GM21526 (cell line): Measurements from ENCODE around the gene PTCHD1.

Experiments used
- ATAC-seq: cut with Tn5 transposase; IDR thresholded peaks from one replicate; pipeline ENCODE4 v1.9.1; 2021; ENCODE audit warnings: moderate library complexity; ENCODE audit not compliant: unreplicated experiment, low FRiP score

The PTCHD1 gene

GRCh38 chrX:23334848-23335599, at the start of gene PTCHD1:
Gene PTCHD1 (plus strand): TSS chrX:23334849. CDS start chrX:23334876, 27 bp downstream.
- ATAC-seq: no peak

- no peak for ATAC-seq
Observed at GRCh38 chrX:23286731-23287130, 47.9 kb upstream of the PTCHD1 start.

GRCh38 chrX:23287191-23287725, 47.4 kb upstream of the PTCHD1 start:
- no peak for ATAC-seq

DNA sequence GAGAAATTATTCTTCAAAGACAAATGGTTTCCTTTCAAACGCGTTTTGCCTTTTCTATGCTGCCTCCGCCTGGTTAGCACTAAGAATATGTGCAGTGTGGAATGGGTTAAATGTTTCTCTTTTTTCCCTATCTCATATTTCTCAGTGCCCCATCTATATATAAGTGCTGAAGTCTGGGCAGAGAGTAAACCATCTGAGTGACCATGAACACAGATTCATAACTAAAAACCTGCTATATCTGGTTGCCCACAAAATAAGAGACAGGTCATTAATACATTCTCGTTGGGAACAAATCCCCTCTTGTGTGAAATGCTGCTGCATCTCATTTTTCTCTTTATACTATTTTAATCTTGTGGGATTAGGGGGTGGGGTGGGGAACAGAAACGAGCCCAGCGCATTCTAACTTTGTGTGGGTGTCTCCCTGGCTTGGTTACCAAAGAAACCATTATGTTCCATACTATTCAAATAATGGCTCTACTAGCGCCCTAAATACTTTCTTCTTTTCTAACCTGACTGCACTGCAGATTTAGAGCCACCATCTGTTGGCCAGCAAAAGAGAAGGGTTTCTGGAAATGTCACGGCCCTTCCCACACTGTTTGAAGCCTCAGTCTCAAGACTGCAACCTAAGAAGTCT, 42.2 kb upstream of the PTCHD1 start:
- ATAC-seq: no peak

DNA sequence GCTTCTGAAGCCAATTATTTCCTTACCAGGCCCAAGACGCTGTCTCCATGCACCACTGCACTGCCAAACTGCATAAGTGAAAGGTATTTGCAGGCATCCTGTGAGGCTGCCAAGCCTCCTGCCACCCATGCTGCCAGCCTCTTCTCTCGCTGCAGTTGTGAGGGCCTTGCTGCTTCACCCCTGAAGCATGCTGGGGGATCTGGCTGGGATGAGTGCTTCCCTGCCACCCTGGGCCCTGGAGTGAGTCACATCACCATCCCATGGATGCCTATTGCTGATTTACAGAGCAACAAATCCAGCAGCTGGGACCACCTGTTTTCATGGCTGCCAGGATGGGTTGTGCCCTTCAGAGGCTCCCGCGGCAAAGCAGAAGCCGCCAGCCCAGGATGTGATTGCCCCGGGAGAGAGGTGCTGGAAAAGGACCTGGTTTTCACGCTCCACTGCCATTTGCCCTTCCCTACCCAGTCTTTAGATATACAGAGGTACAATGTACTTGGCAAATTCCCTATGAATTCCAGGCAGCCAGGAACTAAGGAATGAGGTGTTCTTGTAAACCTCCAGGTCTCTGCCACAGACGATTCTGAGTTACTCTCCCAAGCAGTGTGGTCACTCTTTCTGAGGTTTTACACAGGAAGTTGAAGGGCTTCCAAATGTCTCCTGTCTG, 41.5 kb upstream of the PTCHD1 start:
- ATAC-seq: no peak

- no peak for ATAC-seq
Observed at GRCh38 chrX:23304881-23305280, 29.8 kb upstream of the PTCHD1 start.

GRCh38 chrX:23311731-23312130, 22.9 kb upstream of the PTCHD1 start:
- ATAC-seq: no peak

- no peak for ATAC-seq
Observed at GRCh38 chrX:23312136-23312535, 22.5 kb upstream of the PTCHD1 start.

DNA sequence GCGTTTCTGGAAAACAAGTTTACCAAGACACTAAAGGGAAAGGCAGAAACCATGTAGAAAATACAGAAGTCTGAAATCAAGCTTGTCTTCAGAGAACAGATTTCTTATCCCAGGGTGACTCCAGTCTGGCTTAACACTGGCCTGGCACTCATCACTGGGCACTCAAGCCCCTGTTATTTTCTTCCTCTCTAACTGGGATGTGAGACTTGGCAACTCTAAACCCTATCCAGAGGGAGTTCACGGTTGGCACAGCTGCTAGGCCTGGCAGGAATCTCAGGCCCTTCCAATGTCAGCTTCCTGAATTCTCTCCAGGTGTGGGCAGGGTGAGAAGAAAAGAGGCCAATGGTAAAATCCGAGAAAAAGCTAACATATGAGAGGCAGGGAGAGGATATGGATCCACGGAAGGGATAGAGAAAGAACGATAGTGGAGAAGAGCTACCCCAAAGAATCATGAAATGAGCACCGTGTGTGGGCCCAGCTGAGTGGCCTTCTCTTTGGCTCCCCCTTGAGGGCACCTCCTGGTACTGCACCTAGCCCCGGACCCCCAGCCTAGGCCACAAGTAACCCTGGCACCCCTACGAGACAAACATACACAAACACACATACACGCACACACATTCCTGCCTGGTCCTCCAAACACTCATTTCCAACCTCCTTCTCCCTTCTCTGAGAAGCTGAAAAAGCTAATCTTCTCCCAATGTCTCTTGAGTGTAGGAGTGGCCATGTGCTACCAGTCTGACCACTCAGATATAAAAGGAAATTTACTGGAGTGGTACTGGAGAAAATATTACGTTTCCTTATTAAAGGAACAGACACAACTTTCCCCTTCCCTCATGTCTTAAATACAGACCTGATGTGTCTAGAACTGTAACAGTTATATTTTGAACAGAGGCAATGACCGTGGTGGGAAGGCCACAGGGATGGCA, 16.6 kb upstream of the PTCHD1 start:
- ATAC-seq: peak; percentile 89

DNA sequence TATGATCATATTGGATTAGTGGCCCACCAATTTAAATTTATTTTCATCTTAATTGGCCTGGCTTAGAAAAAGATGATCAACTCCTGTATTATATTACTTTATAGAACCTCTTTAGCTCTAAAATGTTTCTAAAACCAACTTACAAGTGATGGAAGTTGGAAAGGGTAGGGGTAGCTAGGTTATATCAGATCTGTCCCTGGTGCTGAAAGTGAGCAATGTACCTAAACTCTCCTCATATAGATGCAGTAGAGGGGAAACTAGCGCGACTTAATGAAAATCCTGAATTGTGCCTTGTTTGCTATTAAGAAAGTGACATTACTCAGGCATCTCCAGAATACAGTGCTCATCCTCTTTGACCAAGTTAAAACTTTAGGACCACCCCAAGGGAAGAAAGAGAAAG, 7.5 kb upstream of the PTCHD1 start:
- no peak for ATAC-seq

- no peak for ATAC-seq
Observed at GRCh38 chrX:23331701-23332100, 2.9 kb upstream of the PTCHD1 start.

DNA sequence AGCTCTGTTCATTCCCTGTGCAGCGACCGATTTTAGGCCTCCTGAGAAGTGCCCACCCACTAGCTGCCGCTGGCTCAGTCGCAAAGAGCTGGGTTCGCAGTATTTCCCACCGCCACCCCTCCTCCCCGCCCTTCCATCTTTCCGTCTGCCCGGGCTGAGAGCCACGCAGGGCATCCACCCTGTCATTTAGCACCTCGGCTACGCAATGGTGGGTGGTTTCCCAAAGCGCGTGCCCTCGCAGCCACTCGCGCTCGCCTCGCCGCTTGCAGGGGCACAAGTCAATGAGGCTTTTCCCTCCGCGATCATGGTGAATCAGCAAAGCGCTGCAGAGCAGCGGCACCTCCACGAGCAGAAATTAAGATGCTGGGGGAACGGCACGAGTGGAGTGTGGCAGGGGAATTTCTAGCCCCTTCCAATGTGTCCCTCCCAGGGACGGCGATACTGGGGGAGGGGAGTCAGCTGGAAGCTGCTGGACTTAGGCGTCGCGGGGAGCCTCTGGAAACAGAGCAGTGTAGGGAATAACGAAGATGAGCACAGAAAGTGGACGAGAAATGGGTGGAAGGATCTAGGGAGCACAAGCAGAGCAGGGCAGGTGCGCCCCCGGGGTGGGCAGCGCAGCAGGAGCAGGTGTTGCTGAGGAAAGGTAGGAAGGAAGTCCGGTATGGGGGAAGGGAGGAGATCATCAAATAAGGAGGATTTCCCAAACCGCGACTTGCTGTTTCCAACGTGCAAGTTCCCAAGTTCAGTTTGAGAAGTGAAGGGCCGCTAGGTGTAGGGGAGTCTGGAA, 2.4 kb upstream of the PTCHD1 start:
- no peak for ATAC-seq

GRCh38 chrX:23332888-23333821, 1.5 kb upstream of the PTCHD1 start:
- no peak for ATAC-seq

DNA sequence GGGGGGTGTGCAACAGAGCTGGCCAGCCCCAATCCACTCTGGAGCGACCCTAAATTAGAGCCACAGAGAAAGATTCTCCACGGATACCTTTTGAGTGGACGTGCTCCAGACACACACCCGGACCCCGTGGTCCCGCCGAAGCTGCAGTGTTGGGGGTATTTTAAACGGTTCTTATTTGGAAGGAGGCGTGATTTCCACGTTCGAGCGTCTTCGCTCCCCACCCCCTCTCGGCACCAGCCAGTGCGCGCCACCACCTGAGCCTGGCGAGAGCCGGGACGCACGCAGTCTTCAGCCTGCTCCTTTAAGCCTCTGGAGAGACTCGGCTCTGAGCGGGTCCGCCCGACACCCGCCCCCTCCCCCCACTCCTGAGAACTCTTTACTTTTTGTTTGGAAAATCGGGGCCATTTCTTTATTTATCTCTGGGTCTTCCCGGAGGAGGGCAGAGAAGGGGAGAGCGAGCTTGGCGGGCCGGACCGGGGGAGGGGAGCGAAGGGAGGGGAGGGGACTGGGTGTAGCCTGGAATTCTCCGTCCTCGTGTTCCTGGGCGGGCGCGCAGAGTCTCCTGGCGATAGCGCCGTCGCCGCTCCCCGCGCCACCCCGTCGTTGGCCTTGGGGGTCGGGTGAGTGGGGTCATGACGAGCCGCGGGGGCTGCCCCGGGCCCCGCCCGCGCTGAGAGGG, 668 bp upstream of the PTCHD1 start:
- no peak for ATAC-seq

GRCh38 chrX:23334521-23334847, 165 bp upstream of the PTCHD1 start:
- ATAC-seq: no peak

- no peak for ATAC-seq
Observed at GRCh38 chrX:23338334-23338733, 3.7 kb downstream of the PTCHD1 start.

GRCh38 chrX:23341452-23341851, 6.8 kb downstream of the PTCHD1 start:
- no peak for ATAC-seq

- ATAC-seq: no peak
Observed at GRCh38 chrX:23344238-23344903, 9.7 kb downstream of the PTCHD1 start.
